Measurements from ENCODE around the gene NUP93. TPM values are rescaled to one million over a fixed set of nuclear protein-coding genes. Genes with fewer than 3 reads are reported as not detected.

NUP93 gene
- total RNA-seq, 1 experiment from 2014 or later, result 144 TPM

- no peak for TF ChIP-seq REST (IDR thresholded peaks at IDR 0.05; ENCODE audit: low read depth)
- TF ChIP-seq ZBTB33 (IDR thresholded peaks at IDR 0.05; ENCODE audit: extremely low read depth, insufficient replicate concordance, low read length), result no peak
- no peak for TF ChIP-seq ELF1 (IDR thresholded peaks at IDR 0.05; ENCODE audit: borderline replicate concordance, low read depth)
- TF ChIP-seq YY1 (IDR thresholded peaks at IDR 0.05; ENCODE audit: extremely low read depth, insufficient replicate concordance, low read depth, low read length), result no peak
- TF ChIP-seq EZH2 (IDR thresholded peaks at IDR 0.05), result no peak
- no peak for TF ChIP-seq POLR2A (IDR thresholded peaks at IDR 0.05; ENCODE audit: borderline replicate concordance, extremely low read depth, insufficient read depth, insufficient read length)
- TF ChIP-seq SIN3A (IDR thresholded peaks at IDR 0.05; ENCODE audit: low read depth), result no peak
- TF ChIP-seq ZFX (IDR thresholded peaks at IDR 0.05), result no peak
- no peak for TF ChIP-seq EZH2phosphoT487 (IDR thresholded peaks at IDR 0.05; ENCODE audit: borderline replicate concordance)
These were observed 19.7 kb upstream of the NUP93 start (continued) for GRCh38 chr16:56710181-56710737.

All from HCT116 (cell line).